ENCODE measurements around the gene SYTL1. TPM values are rescaled to one million over a fixed set of nuclear protein-coding genes. Genes with fewer than 3 reads are reported as not detected.

SYTL1 gene
- total and polyA plus RNA-seq, 9 of the 15 experiments (the other 6 are each of a cell fraction or from before 2014, with no cell fraction given) = 0.04 to 9.3 (median 1.7) TPM

DNA sequence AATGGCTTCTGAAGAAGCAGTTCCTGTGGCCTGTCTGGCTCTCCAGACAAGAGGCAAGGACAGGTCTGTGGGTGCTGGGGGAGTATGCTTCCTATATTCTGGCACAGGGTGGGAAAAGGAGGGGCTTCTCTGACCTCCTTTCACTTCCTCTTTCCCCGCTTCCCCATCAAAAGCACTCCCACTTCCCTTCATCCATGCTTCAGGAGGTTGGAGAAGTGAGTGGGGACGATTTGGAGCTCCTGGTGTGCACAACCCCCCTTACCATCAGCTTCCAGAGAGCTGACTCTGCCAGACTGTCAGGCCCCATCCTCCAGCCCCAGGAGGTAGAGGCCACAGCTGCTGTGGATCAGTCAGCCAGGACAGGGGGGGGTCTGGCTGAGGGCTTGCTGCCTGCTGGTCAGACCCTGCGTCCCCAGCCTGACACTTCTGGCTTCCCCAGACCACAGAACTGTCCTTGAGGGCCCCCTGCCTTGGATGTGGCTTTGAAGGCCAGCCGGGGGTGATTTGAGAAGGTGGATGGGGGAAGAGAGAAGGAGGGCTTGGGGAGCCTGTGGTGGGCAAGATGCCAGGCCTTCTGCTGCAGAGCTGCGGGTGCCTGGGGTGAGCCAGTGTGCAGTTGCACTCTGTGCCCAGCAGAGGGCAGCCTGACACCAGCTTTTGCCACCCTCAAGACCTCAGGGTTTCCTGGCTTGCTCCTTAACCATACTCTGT is 41.3 kb upstream of the SYTL1 start (continued):
- TF ChIP-seq, protein P1, sequence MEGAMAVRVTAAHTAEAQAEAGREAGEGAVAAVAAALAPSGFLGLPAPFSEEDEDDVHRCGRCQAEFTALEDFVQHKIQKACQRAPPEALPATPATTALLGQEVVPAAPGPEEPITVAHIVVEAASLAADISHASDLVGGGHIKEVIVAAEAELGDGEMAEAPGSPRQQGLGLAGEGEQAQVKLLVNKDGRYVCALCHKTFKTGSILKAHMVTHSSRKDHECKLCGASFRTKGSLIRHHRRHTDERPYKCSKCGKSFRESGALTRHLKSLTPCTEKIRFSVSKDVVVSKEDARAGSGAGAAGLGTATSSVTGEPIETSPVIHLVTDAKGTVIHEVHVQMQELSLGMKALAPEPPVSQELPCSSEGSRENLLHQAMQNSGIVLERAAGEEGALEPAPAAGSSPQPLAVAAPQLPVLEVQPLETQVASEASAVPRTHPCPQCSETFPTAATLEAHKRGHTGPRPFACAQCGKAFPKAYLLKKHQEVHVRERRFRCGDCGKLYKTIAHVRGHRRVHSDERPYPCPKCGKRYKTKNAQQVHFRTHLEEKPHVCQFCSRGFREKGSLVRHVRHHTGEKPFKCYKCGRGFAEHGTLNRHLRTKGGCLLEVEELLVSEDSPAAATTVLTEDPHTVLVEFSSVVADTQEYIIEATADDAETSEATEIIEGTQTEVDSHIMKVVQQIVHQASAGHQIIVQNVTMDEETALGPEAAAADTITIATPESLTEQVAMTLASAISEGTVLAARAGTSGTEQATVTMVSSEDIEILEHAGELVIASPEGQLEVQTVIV (CRISPR knock-in tag; IDR thresholded peaks at IDR 0.05; ENCODE audit: borderline replicate concordance) = no peak
- TF ChIP-seq BACH1 (tag; IDR thresholded peaks at IDR 0.05) (no peak), NFE2 (IDR thresholded peaks at IDR 0.05; ENCODE audit: low read depth) (no peak), CTBP1 (IDR thresholded peaks at IDR 0.05; ENCODE audit: borderline replicate concordance) (peak; percentile 42; the same call in 1 of the 2 replicates), DPF2 (IDR thresholded peaks at IDR 0.05) (no peak), MEIS2 (IDR thresholded peaks at IDR 0.05; ENCODE audit: partially characterized antibody) (no peak), ZNF830 (CRISPR knock-in tag; IDR thresholded peaks at IDR 0.05) (no peak), SIRT6 (IDR thresholded peaks at IDR 0.05; ENCODE audit: low read depth, low read length) (no peak), ZNF124 (CRISPR knock-in tag; IDR thresholded peaks at IDR 0.05) (no peak), ZNF707 (CRISPR knock-in tag; conservative IDR thresholded peaks at IDR 0.05) (no peak), KDM2B (CRISPR knock-in tag; IDR thresholded peaks at IDR 0.05) (no peak), KDM4B (IDR thresholded peaks at IDR 0.05; ENCODE audit: borderline replicate concordance in 2 of 2, low read depth in 1 of 2) (no peak; a peak in 1 of 4 replicates)
- TF ChIP-seq, protein P2, sequence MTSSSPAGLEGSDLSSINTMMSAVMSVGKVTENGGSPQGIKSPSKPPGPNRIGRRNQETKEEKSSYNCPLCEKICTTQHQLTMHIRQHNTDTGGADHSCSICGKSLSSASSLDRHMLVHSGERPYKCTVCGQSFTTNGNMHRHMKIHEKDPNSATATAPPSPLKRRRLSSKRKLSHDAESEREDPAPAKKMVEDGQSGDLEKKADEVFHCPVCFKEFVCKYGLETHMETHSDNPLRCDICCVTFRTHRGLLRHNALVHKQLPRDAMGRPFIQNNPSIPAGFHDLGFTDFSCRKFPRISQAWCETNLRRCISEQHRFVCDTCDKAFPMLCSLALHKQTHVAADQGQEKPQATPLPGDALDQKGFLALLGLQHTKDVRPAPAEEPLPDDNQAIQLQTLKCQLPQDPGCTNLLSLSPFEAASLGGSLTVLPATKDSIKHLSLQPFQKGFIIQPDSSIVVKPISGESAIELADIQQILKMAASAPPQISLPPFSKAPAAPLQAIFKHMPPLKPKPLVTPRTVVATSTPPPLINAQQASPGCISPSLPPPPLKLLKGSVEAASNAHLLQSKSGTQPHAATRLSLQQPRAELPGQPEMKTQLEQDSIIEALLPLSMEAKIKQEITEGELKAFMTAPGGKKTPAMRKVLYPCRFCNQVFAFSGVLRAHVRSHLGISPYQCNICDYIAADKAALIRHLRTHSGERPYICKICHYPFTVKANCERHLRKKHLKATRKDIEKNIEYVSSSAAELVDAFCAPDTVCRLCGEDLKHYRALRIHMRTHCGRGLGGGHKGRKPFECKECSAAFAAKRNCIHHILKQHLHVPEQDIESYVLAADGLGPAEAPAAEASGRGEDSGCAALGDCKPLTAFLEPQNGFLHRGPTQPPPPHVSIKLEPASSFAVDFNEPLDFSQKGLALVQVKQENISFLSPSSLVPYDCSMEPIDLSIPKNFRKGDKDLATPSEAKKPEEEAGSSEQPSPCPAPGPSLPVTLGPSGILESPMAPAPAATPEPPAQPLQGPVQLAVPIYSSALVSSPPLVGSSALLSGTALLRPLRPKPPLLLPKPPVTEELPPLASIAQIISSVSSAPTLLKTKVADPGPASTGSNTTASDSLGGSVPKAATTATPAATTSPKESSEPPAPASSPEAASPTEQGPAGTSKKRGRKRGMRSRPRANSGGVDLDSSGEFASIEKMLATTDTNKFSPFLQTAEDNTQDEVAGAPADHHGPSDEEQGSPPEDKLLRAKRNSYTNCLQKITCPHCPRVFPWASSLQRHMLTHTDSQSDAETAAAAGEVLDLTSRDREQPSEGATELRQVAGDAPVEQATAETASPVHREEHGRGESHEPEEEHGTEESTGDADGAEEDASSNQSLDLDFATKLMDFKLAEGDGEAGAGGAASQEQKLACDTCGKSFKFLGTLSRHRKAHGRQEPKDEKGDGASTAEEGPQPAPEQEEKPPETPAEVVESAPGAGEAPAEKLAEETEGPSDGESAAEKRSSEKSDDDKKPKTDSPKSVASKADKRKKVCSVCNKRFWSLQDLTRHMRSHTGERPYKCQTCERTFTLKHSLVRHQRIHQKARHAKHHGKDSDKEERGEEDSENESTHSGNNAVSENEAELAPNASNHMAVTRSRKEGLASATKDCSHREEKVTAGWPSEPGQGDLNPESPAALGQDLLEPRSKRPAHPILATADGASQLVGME (CRISPR knock-in tag; IDR thresholded peaks at IDR 0.05) = no peak
- TF ChIP-seq, protein P3, sequence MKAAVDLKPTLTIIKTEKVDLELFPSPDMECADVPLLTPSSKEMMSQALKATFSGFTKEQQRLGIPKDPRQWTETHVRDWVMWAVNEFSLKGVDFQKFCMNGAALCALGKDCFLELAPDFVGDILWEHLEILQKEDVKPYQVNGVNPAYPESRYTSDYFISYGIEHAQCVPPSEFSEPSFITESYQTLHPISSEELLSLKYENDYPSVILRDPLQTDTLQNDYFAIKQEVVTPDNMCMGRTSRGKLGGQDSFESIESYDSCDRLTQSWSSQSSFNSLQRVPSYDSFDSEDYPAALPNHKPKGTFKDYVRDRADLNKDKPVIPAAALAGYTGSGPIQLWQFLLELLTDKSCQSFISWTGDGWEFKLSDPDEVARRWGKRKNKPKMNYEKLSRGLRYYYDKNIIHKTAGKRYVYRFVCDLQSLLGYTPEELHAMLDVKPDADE (conservative IDR thresholded peaks at IDR 0.05; ENCODE audit: control insufficient read depth, low read depth, low read length) = no peak
- TF ChIP-seq, protein P4, sequence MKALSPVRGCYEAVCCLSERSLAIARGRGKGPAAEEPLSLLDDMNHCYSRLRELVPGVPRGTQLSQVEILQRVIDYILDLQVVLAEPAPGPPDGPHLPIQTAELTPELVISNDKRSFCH (CRISPR knock-in tag; IDR thresholded peaks at IDR 0.05) = no peak
- TF ChIP-seq, protein P4 (tag; IDR thresholded peaks at IDR 0.05) = no peak

Measured in K562 (cell line).